GM19468 (cell line): Measurements from ENCODE around the gene PTTG1.

ENCODE experiments used
- ATAC-seq: cut with Tn5 transposase; IDR thresholded peaks from one replicate; pipeline ENCODE4 v1.9.1; 2021; ENCODE audit warnings: mild to moderate bottlenecking, moderate library complexity, moderate number of reproducible peaks; ENCODE audit not compliant: unreplicated experiment; ENCODE audit errors: extremely low read depth

The PTTG1 gene

DNA sequence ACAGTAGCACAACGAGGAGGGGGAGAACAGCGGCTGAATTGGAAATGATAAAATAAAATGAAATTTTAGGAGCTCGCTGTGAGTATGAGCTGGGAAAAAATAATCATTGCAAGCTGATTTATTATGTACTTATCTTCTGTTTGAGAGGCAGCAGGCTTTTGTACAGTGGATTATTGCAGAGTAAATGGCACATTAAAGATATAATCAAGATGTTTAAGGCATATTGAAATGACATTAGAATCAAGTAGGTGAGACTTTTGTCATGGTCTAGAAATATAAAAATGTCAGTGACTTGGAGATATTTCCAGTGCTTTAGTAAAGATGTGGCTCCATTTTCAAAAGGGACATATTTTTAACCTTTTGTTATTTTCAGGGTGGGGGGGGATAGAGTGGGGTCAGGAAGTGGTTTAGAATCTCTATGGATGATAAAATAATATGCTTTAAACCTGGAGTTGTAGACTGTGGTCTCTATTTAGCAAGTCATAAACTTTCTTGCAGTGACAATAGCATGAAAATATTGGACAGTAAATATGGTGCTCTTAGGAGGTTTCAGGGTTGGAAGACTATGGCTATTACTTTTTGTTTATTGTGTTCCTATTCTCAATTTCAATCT is 46.8 kb downstream of the PTTG1 start:
- ATAC-seq, result no peak

DNA sequence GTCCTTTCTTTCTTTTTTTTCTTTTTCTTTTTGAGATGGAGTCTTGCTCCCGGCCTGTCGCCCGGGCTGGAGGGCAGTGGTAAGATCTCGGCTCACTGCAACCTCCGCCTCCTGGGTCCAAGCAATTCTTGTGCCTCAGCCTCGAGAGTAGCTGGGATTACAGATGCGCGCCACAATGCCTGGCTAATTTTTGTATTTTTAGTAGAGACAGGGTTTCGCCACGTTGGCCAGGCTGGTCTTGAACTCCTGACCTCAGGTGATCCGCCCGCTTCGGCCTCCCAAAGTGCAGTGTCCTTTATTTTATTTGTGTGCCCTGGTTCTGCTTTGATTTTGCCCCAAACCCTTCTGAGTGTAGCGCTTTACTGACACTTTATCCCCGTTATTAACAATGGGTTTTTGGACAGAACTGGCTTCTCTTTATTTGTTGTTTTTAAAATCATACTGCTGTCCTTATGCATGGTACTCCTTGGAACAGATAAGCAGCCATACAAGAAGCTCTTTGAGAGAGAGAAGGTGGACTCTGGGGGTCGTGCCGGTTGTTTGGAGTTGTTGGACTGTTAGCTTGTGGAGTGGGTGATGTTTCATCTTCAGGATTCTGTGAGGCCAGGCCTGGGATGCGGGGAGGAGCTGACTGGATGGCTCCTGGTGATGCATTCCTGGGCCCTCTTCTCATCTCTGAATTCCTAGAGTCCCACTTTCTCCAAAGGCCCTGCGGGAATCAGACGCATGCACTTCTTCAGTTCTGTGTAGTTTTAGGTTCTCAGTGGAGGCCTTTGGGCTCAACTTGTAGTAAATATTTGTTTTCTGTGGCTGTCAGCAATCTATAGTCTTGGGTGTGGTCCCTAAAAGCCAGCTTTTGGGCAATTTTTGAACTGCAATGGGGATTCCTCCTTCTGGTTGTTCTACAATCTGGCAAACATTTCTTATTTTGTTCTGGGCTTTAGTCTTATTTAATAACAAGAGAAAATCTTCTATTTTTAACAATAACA is 47.8 kb downstream of the PTTG1 start:
- no peak for ATAC-seq

DNA sequence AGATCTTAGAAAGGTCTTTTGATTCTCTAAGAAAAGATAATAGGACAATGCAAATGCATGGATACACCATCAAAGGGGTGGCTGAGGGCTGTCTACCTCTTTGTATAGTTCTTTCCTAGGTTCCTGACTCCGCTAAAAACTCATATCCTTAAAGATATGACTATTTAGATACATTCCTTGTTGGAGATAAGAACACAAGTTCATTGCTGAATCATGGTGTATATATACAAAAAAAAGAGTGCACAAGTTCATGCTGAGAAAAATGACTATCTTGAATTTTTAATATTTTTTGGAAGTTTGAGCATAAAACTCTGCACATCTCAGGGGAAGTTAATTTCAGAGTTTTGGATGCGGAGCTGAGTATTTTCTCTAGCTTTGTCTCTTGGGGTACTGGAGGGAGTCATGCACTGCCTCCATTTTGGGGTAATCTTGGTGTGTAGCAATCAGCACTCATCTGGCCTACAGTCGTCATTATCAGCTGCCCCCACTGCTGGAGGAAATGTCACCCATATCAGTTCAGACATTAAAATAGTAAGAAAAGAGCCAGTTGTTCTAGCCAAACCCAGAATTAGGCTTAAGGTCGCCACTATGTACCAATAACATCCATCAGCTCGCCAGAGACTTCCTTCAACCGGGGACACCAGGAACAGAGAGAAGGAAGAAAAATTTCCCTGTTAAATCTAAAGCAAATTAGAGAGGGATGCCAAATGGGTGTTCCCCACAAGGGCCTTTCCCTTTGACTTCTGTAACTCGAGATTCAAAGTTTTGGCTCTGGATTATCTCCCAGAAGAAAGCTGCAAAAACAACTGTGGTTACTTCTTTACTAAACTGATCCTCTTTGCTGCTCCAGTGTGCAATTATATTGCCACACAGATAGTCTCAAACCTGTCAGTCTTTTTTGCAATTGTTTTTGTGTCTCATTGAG is 49.0 kb downstream of the PTTG1 start:
- no peak for ATAC-seq

DNA sequence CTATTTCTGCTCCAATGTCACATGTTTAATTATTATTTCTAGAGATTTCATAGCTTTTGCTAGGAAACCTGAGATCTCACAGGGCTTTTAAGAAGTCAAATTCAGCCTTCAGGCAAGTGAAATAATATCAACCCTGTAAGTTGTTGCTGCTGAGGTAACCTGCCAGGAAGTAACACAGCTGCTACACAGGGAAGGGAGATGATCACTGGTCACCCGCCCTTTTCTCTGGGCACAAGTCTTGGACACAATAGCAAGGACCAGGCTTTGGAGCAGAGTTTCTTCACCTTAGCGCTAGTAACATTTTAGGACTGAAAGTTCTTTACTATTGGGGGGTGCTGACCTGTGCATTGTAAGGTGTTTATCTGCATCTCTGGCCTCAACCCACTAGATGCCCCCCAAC is 50.1 kb downstream of the PTTG1 start:
- ATAC-seq, result no peak

- ATAC-seq, result no peak
Measured at GRCh38 chr5:160472482-160472881, 50.8 kb downstream of the PTTG1 start.

DNA sequence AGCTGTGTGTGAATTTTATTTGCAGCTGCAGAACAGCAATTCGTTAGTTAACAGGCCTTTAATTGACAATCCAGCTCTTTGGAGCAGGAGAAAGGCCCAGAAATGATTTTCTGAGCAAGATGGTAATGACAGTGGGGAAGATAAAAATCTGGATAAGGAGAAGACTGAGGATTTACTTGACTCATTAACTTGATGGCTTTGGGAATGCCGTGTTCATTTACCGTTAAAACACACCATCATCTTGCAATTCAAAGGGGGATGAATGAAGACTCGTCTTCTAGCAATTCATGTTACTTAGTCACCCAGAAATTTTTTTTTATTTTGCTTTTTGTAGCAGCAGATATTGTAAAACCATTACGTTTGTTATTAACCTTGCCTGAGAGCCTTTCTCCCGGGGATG is 52.0 kb downstream of the PTTG1 start:
- no peak for ATAC-seq

- ATAC-seq, result no peak
Measured at GRCh38 chr5:160474084-160474483, 52.4 kb downstream of the PTTG1 start.

- no peak for ATAC-seq
Measured at GRCh38 chr5:160475864-160476438, 54.3 kb downstream of the PTTG1 start.

DNA sequence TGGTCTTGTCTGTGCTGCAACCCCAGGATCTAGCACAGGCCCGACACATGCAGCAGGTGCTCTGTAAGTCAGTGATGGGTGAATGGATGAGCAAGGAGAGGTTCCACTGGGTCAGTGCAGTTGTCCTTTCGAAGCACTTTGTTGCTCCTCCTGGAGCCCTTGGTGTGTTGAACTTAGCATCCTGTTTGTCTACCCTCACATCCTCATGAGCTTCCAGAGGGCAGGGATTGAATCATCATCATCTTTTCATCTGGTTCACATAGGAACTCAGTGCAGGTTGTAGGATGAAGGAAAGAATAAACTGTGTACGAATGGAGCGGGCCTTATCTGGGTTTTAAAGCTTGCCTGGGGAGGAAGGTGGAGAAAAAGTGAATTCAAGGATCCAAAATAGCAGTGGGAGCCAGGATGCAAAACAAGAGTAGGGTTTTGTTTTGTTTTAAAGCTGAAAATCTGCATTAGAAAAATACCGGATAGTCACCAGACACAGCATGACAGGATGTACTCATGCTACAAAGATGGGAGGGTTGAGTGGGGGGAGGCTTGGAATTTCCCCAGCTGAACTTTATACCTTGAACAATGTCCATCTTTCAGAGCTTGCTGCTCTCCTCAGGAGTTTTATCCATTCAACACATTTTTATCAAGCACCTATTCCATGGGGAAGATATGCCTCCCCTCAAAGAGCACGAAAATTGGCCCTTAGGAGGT is 55.8 kb downstream of the PTTG1 start:
- ATAC-seq, result no peak

DNA sequence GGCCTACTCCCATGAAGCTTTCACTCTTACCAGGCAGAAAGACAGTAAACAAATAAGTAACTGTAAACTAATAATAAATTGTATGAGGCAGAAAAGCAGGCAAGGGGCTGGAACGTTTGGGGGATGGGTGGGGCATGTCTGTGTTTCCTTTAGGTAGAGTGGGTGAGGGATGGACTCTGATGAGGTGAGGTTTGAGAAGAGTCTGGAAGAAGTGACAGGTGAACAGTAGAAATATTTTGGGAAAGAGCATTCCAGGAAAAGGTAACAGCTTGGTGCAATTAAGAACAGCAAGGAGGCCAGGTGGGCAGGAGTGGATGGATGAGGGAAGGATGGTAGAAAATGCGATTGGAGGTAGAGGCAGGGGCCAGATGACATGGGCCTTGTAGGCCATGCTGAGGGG is 56.5 kb downstream of the PTTG1 start:
- ATAC-seq, result no peak
